Esophagus muscularis mucosa (tissue), 4 donors: ENCODE results near the gene NFE2. TPM values are rescaled to one million over a fixed set of nuclear protein-coding genes. Genes with fewer than 3 reads are reported as not detected.

Experiments
- DNase-seq: peaks from one replicate; pipeline ENCODE4 v3.0.0-alpha.2; 2017; ENCODE audit errors: extremely low spot score
- H3K27ac ChIP-seq, 4 donors: fragments of 200-600 bp; sonication (generic); replicated peaks in 1 of 4; 1 replicate in 3 of 4; 2 replicates in 1 of 4; pipeline ENCODE4 v1.5.1; 2016 to 2019; ENCODE audit warnings: mild to moderate bottlenecking in 1 of 4
- H3K27me3 ChIP-seq, 4 donors: fragments of 200-600 bp; sonication (generic); one replicate each; pipeline versions ENCODE4 v1.5.1 to v1.6.0; 2016 to 2019
- H3K36me3 ChIP-seq, 4 donors: fragments of 200-600 bp; sonication (generic); one replicate each; pipeline ENCODE4 v1.5.1; 2016 to 2019
- H3K4me1 ChIP-seq, 4 donors: fragments of 200-600 bp; sonication (generic); one replicate each; pipeline ENCODE4 v1.5.1; 2016 to 2019
- H3K4me3 ChIP-seq, 4 donors: fragments of 200-600 bp; sonication (generic); 1 replicate in 2 of 4; 2 replicates in 2 of 4; pipeline ENCODE4 v1.5.1; 2016 to 2019; ENCODE audit warnings: mild to moderate bottlenecking in 4 of 4, moderate library complexity in 1 of 4
- H3K9me3 ChIP-seq, 4 donors: fragments of 200-600 bp; sonication (generic); 1 replicate in 3 of 4; 2 replicates in 1 of 4; pipeline ENCODE4 v1.5.1; 2016 to 2019
- CTCF ChIP-seq, 3 experiments: fragments of 200-600 bp in 2 of 3; fragments of 450-650 bp in 1 of 3; sonication (generic) in 2 of 3; IDR thresholded peaks; one replicate each; pipeline ENCODE4 v1.5.1; 2017 to 2019; ENCODE audit warnings: antibody characterized with exemption in 3 of 3, mild to moderate bottlenecking in 2 of 3, moderate library complexity in 1 of 3
- EP300 ChIP-seq: sonication (generic); formaldehyde crosslinking; IDR thresholded peaks from one replicate; pipeline ENCODE4 v1.6.1; 2017; ENCODE audit warnings: antibody characterized with exemption
- POLR2A ChIP-seq: fragments of 450-650 bp; IDR thresholded peaks from one replicate; pipeline ENCODE4 v1.6.1; 2017; ENCODE audit warnings: antibody characterized with exemption, moderate library complexity, mild to moderate bottlenecking, low read depth
- POLR2AphosphoS5 ChIP-seq, 2 donors: sonication (generic); formaldehyde crosslinking; IDR thresholded peaks; one replicate each; pipeline ENCODE4 v1.6.1; 2017; ENCODE audit warnings: antibody characterized with exemption in 2 of 2
- WGBS: methylation state at CpG from one replicate; pipeline ENCODE4 v1.1.5; 2018; 5-methylcytosine and 5-hydroxymethylcytosine counted together
- intact Hi-C: fragments of 100-400 bp; cut with DNase I; formaldehyde crosslinking; loops from one replicate; pipeline ENCODE4 v1.15.1; 2023
- total RNA-seq, 4 donors: library from RNA; depleted of rRNA; stranded (reverse); fragments of >200 nt; gene quantifications; one replicate each; pipeline versions ENCODE4 v1.1.0 to v1.2.1, GENCODE V29; 2016

NFE2 gene
- total RNA-seq, 4 donors from 2014 or later: 0.32 to 3.8 (median 0.42) TPM; not detected in 1

DNA sequence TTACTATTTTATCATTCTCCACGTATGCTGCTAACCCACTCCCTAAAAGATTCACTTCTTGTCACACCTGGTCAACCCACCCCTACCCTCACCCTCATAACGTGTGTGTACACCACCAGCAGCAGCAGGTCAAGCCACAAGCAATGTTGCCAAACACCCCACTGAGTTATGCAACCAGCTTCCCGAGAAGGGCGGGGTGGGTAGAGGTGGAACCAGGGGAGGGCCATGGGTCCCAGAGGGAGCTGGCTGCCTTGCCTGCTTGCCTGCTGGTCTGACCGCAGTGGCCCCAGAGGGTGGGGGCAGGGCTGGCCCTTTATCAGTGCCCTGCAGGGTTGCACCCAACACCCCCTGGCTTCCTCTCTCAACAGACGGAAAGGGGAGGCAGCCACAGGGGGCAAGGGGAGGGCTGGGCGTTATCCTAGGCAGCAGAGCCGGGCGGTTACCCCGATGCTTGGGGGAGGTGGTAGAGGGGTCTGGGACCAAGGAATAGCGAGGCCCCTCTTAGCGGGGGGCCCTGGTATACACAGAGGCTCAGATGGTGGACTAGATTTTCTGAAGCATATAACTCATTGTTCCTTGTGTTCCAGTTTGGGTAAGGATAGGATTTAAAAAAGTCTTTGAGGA lies 3.5 kb upstream of the NFE2 start:
- intact Hi-C loops: no loop called here
- 16% methylated on average over 7 of the region's 12 CpGs for WGBS

DNA sequence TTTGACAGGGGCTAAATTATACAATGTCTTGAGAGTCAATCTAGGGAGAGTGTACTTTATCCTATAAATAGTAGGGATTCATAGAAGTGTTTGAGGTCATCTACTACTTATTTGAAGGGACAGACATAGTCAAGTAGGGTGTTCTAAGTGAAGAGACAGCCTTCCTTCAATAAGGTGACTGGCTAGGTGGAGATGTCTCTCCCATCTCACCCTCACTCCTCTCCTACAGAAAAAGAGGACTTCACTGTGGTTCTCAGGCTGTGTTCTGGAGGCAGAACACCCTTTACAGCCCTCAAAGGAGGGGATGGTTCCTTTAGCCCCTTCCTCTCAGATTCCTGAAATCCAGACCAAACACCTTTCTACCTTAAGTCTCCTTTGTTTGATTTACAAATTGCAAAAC lies 2.8 kb upstream of the NFE2 start:
- no peak for DNase-seq
- Histone ChIP-seq H3K9me3 (no peaks in the 10 kb centered on the region), H3K27me3 (peaks cover 0 to 38% (median 10%) of the 10 kb centered on the region in 4 donors), H3K4me1 (peaks cover 8 to 20% (median 15%) of the 10 kb centered on the region in 4 donors), H3K36me3 (no peaks in the 10 kb centered on the region), H3K27ac (no peak overlapping the region), H3K4me3 (no peak overlapping the region)
- intact Hi-C loops: no loop called here
- TF ChIP-seq POLR2A (no peak), CTCF (IDR thresholded peaks at IDR 0.05) (no peak), POLR2AphosphoS5 (IDR thresholded peaks at IDR 0.05) (no peak), EP300 (no peak)

More for the DNA sequence above, 3.5 kb upstream of the NFE2 start:
- Histone ChIP-seq H3K27me3 (peaks cover 0 to 33% (median 9%) of the 10 kb centered on the region in 4 donors), H3K4me1 (peaks cover 8 to 20% (median 15%) of the 10 kb centered on the region in 4 donors), H3K4me3 (no peak overlapping the region), H3K27ac (no peak overlapping the region), H3K36me3 (no peaks in the 10 kb centered on the region), H3K9me3 (no peaks in the 10 kb centered on the region)
- TF ChIP-seq POLR2AphosphoS5 (IDR thresholded peaks at IDR 0.05) (no peak), EP300 (no peak), CTCF (IDR thresholded peaks at IDR 0.05) (no peak), POLR2A (no peak)
- peak; percentile 93 for DNase-seq

- H3K36me3 ChIP-seq: no peaks in the 10 kb centered on the region
- no peak overlapping the region for H3K27ac ChIP-seq
- peaks cover 8 to 20% (median 15%) of the 10 kb centered on the region in 4 donors for H3K4me1 ChIP-seq
- peaks cover 0 to 56% (median 10%) of the 10 kb centered on the region in 4 donors for H3K27me3 ChIP-seq
- H3K9me3 ChIP-seq: no peaks in the 10 kb centered on the region
- 76% methylated on average over 1 of the region's 1 CpG for WGBS
- intact Hi-C loops: no loop called here
- H3K4me3 ChIP-seq: peak overlapping the region in 1 of 4 donors; percentile 31
- TF ChIP-seq EP300 (no peak), POLR2AphosphoS5 (IDR thresholded peaks at IDR 0.05) (no peak), CTCF (IDR thresholded peaks at IDR 0.05) (no peak), POLR2A (no peak)
- no peak for DNase-seq
Measured at GRCh38 chr12:54301428-54302048, 723 bp upstream of the NFE2 start.

GRCh38 chr12:54300225-54300731 lies 537 bp downstream of the NFE2 start:
- peak overlapping the region; percentile 28 to 46 (median 33) for H3K4me3 ChIP-seq
- no peaks in the 10 kb centered on the region for H3K36me3 ChIP-seq
- TF ChIP-seq POLR2AphosphoS5 (IDR thresholded peaks at IDR 0.05) (no peak), CTCF (IDR thresholded peaks at IDR 0.05) (no peak), EP300 (no peak), POLR2A (no peak)
- DNase-seq: no peak
- no peaks in the 10 kb centered on the region for H3K9me3 ChIP-seq
- WGBS: 55% methylated on average over 3 of the region's 3 CpGs
- H3K27ac ChIP-seq: no peak overlapping the region
- peaks cover 8 to 20% (median 15%) of the 10 kb centered on the region in 4 donors for H3K4me1 ChIP-seq
- H3K27me3 ChIP-seq: peaks cover 0 to 58% (median 10%) of the 10 kb centered on the region in 4 donors
- intact Hi-C loops: no loop called here
